Skeletal muscle satellite cell (primary cell): ENCODE results near the gene NUF2. TPM values are rescaled to one million over a fixed set of nuclear protein-coding genes. Genes with fewer than 3 reads are reported as not detected.
A peak's percentile ranks its signal among the peaks of the same experiment; 100 is the strongest.
"Not testable (repeated sequence)": the region's sequence is repeated elsewhere in the genome, so short reads cannot be mapped to it uniquely, and the experiment has no call there.

ENCODE experiments used
- H3K27me3 ChIP-seq: 2 replicates; pipeline ENCODE4 v1.7.0; 2013; ENCODE audit warnings: low read length; ENCODE audit not compliant: control insufficient read depth, insufficient read depth
- H3K36me3 ChIP-seq: 2 replicates; pipeline ENCODE4 v1.7.0; 2013; ENCODE audit warnings: mild to moderate bottlenecking, control low read depth, low read length; ENCODE audit not compliant: insufficient read depth
- H3K4me1 ChIP-seq: 2 replicates; pipeline ENCODE4 v1.7.0; 2013; ENCODE audit warnings: low read length; ENCODE audit not compliant: control insufficient read depth, insufficient read depth
- H3K4me2 ChIP-seq: 2 replicates; pipeline ENCODE4 v1.7.0; 2013; ENCODE audit warnings: mild to moderate bottlenecking, low read length
- H3K4me3 ChIP-seq: 2 replicates; pipeline ENCODE4 v1.7.0; 2013; ENCODE audit warnings: low read length
- H3K9ac ChIP-seq: 2 replicates; pipeline ENCODE4 v1.7.0; 2013; ENCODE audit warnings: mild to moderate bottlenecking, low read depth, low read length, moderate library complexity
- H3K9me3 ChIP-seq: replicated peaks from 2 replicates; pipeline ENCODE4 v1.7.0; 2013; ENCODE audit warnings: mild to moderate bottlenecking, control low read depth, low read length
- total RNA-seq: library from RNA; depleted of rRNA; stranded (reverse); fragments of >200 nt; gene quantifications from 2 replicates; pipeline ENCODE4 v1.2.3, GENCODE V29; 2012; rRNA removed

Gene NUF2
- 9.1 and 12.2 TPM in 2 replicates for total RNA-seq

DNA sequence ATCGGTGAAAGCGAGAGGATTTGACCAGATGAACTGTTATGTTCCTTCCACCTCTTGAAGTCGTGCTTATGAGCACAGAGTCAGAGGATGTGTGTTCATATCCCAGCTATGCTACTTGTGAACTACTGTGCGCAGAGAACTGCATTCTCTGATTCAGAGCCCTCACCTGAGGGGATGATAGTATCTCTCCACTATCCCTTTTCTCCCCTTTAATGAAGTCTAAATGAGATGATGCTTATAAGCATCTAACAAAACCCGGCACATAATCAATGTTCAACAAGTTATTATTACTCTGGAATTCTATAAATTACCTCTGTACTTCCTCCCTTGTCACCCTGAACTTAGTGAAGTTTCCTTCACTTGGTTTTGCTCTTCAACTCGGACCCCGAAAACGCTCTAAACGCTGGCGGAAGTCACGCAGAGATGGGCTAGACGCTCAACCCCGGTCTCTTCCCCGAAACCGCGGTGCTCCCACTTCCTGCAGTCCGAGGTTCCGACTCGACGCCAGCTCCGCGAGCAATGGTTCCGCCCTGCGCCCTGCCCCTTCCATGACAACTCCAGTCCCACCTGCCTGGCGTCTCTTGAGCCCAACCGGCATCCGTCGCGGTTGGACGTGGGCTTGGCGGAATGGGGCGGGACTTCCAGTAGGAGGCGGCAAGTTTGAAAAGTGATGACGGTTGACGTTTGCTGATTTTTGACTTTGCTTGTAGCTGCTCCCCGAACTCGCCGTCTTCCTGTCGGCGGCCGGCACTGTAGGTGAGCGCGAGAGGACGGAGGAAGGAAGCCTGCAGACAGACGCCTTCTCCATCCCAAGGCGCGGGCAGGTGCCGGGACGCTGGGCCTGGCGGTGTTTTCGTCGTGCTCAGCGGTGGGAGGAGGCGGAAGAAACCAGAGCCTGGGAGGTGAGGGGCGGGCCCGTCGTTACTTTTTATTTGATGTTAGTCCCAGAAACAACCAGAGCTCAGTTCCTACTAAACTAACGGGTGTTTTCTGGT, at the start of gene NUF2:
Gene NUF2 (plus strand): TSS at position 644 of the 995 bp plus-strand sequence. CDS start 4,098 bp downstream, outside the sequence.
- Histone ChIP-seq H3K9ac (peak within 1 kb of the TSS; percentile 94), H3K36me3 (peaks cover 18% of the 10 kb centered on the region)

DNA sequence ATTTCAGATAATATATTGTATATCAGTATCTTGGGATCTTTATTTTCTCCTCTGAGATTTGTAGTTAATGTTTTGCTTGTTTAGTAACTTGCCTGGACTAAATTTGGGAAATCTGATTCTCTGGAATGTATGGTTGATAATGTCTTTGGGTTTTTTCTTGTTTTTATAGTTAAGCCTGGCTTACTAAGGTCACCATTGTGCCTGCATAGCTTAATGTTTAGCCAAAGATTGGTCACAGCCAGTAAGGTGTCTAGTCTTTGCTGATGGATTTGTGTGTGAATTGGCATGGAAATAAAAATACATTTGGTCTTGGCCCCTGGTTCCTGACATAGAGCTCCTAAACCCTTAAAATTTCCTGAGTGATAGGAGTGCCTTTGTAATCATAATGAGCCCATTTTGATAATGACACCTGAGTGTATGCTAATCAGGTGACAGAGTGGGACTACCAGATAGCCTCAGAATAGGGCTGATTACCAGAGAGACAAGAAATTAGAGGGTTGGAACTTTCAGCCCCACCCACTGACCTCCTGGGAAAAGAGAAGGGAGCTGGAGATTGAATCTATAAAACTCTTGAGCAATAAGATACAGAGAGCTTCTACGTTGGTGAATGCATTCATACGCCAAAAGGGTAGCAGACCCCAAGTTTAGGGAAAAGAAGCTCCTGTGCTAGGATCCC, 47.9 kb upstream of the NUF2 start:
- no peaks in the 10 kb centered on the region for H3K36me3 ChIP-seq
- no peaks in the 10 kb centered on the region for H3K4me1 ChIP-seq
- H3K4me2 ChIP-seq, result no peak overlapping the region
- no peak overlapping the region for H3K9ac ChIP-seq
- H3K4me3 ChIP-seq, result no peak overlapping the region
- H3K27me3 ChIP-seq, result no peaks in the 10 kb centered on the region
- H3K9me3 ChIP-seq, result no peaks in the 10 kb centered on the region

More for the DNA sequence above, at the start of gene NUF2:
- Histone ChIP-seq H3K4me1 (peaks cover 12% of the 10 kb centered on the region), H3K4me2 (peak within 1 kb of the TSS; percentile 91), H3K4me3 (peak within 1 kb of the TSS; percentile 84), H3K27me3 (no peaks in the 10 kb centered on the region), H3K9me3 (no peaks in the 10 kb centered on the region)

DNA sequence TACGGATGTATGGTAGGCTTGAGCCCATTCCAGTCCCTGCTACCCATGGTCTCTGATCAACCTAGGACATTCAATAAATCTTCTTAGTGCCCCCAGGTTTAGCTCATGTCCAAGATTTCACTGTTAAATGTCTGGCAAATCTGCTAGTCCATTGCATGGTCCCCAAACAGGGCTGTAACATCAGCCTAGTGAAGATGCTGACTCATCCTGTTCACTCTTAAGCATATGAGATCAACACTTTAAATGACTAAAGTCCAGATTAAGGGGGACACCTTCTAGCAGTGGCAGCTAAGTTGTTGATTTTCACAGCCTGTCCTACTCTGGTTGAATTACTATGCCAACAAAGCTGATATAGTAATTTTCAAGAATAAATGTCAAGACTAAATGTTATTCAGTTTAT, 46.5 kb upstream of the NUF2 start:
- H3K9ac ChIP-seq, result no peak overlapping the region
- H3K27me3 ChIP-seq, result no peaks in the 10 kb centered on the region
- H3K4me1 ChIP-seq, result no peaks in the 10 kb centered on the region
- no peaks in the 10 kb centered on the region for H3K36me3 ChIP-seq
- H3K4me3 ChIP-seq, result no peak overlapping the region
- no peaks in the 10 kb centered on the region for H3K9me3 ChIP-seq
- H3K4me2 ChIP-seq, result no peak overlapping the region

DNA sequence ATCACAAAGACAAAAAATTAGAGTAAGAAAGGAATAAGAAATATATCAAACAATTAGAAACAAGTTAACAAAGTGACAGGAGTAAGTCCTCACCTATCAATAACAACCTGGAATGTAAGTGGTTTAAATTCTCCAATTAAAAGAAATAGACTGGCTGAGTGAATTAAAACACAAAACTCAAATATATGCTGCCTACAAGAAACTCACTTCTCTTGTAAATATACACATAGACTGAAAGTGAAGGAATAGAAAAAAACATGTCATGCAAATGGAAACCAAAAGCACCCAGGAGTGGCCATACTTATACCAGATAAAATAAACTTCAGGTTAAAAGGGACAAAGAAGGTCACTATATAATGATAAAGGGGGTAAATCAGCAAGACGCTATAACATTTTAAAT, 43.2 kb upstream of the NUF2 start:
- no peaks in the 10 kb centered on the region for H3K4me1 ChIP-seq
- H3K27me3 ChIP-seq, result no peaks in the 10 kb centered on the region
- H3K4me3 ChIP-seq, result no peak overlapping the region
- no peaks in the 10 kb centered on the region for H3K36me3 ChIP-seq
- H3K4me2 ChIP-seq, result no peak overlapping the region
- no peaks in the 10 kb centered on the region for H3K9me3 ChIP-seq
- no peak overlapping the region for H3K9ac ChIP-seq

DNA sequence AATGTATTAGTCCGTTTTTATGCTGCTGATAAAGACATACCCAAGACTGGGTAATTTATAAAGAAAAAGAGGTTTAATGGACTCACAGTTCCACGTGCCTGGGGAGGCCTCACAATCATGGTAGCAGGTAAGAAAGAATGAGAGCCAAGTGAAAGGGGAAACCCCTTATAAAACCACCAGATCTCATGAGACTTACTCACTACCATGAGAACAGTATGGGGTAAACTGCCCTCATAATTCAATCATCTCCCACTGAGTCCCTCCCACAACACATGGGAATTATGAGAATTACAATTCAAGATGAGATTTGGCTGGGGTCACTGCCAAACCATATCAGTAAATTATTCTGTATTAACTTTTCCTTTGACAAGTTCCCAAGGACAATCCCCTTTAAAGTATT, 36.9 kb upstream of the NUF2 start:
- H3K27me3 ChIP-seq, H3K9ac ChIP-seq, H3K4me2 ChIP-seq, H3K4me3 ChIP-seq, H3K9me3 ChIP-seq, H3K4me1 ChIP-seq, H3K36me3 ChIP-seq: not testable (repeated sequence)

DNA sequence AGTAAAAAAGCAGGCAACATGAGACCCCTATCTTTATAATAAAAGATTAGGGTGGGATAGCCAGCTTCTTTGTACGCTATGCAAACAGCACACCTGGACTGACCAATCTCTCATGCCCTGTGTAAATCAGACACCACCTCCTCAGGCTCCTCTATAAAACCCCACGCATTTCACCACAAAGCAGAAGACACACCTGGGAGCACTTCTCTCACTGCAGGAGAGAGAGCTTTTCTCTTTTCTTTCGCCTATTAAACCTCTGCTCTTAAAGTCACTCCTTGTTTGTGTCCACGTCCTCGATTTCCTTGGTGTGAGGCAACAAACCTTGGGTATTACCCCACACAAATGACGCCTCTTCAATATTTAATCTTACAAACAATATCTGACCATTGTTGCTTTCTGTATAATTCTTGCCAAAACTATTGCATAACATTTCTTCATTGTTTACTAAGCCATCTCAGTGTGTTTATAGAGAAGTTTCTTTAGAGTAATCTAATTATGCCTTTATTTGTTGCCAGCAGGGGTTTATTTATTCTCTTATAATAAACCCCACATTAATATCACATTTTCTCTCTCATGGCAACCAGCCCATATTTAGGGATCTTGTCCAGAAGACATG, 31.6 kb upstream of the NUF2 start:
- no peaks in the 10 kb centered on the region for H3K36me3 ChIP-seq
- no peaks in the 10 kb centered on the region for H3K27me3 ChIP-seq
- H3K9ac ChIP-seq, result no peak overlapping the region
- H3K4me3 ChIP-seq, result no peak overlapping the region
- no peaks in the 10 kb centered on the region for H3K4me1 ChIP-seq
- H3K4me2 ChIP-seq, result no peak overlapping the region
- H3K9me3 ChIP-seq, result no peaks in the 10 kb centered on the region

DNA sequence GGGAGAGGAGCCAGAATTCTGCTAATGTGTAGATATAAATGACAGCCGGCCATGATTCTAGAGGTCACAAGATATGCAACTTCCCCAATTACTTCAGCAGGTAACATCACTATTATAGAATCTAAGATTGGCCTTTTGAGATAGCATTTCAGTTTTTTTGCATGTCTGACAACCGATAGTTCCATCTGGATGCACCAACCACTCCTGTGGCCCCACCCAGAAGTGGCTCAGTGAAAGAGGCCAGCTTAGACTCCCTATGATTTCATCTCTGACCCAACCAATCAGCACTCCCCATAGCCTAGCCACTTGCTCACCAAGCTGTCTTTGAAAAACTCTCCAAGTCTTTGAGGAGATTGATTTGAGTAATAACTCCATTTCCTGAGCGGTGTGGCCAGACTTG, 30.3 kb upstream of the NUF2 start:
- no peak overlapping the region for H3K4me2 ChIP-seq
- no peaks in the 10 kb centered on the region for H3K27me3 ChIP-seq
- no peak overlapping the region for H3K4me3 ChIP-seq
- H3K36me3 ChIP-seq, result no peaks in the 10 kb centered on the region
- H3K4me1 ChIP-seq, result no peaks in the 10 kb centered on the region
- no peak overlapping the region for H3K9ac ChIP-seq
- H3K9me3 ChIP-seq, result no peaks in the 10 kb centered on the region

DNA sequence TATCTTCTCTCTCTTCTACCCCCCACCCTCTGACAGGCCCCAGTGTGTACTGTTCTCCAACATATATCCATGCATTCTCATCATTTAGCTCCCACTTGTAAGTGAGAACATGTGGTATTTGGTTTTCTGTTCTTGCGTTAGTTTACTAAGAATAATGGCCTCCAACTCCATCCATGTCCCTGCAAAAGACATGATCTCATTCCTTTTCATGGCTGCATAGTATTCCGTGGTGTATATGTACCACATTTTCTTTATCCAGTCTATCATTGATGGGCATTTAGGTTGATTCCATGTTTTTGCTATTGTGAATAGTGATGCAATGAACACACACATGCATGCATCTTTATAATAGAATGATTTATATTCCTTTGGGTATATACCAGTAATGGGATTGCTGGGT, 29.6 kb upstream of the NUF2 start:
- not testable (repeated sequence) for H3K9me3 ChIP-seq, H3K4me3 ChIP-seq, H3K4me2 ChIP-seq, H3K4me1 ChIP-seq, H3K9ac ChIP-seq, H3K36me3 ChIP-seq, H3K27me3 ChIP-seq

DNA sequence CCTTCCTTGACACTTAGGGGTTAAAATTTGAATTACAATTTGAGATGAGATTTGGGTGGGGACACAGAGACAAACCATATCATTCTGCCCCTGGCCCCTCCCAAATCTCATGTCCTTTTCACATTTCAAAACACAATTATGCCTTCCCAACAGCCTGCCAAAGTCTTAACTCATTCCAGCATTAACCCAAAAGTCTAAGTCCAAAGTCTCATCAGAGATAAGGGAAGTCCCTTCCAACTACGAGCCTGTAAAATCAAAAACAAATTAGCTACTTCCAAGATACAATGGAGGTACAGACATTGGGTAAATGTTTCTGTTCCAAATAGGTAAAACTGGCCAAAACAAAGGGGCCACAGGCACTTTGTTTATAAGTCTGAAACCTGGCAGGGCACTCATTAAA, 28.3 kb upstream of the NUF2 start:
- not testable (repeated sequence) for H3K9ac ChIP-seq, H3K9me3 ChIP-seq, H3K4me3 ChIP-seq, H3K27me3 ChIP-seq, H3K4me1 ChIP-seq, H3K4me2 ChIP-seq, H3K36me3 ChIP-seq

DNA sequence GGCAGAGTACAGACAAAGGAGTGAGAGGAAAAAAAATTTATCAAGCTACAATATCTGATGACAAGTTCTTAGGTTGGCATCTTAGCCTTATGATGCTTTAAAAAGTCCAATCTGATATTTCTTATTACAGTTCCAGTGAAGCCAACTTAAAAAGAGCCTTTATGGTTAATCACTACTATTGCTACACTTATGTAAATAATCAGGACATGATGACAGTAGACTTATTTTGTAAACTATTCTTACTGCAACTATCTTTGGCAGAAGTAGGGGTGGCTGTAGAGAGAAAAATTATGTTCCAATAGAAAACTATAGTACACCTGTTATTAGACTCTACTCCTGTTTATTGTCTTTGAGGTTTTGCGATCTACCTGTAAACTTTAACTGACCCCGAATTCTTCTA, 25.8 kb upstream of the NUF2 start:
- H3K4me3 ChIP-seq, result no peak overlapping the region
- no peak overlapping the region for H3K4me2 ChIP-seq
- H3K4me1 ChIP-seq, result no peaks in the 10 kb centered on the region
- H3K36me3 ChIP-seq, result peaks cover 2% of the 10 kb centered on the region
- no peak overlapping the region for H3K9ac ChIP-seq
- no peaks in the 10 kb centered on the region for H3K9me3 ChIP-seq
- no peaks in the 10 kb centered on the region for H3K27me3 ChIP-seq

DNA sequence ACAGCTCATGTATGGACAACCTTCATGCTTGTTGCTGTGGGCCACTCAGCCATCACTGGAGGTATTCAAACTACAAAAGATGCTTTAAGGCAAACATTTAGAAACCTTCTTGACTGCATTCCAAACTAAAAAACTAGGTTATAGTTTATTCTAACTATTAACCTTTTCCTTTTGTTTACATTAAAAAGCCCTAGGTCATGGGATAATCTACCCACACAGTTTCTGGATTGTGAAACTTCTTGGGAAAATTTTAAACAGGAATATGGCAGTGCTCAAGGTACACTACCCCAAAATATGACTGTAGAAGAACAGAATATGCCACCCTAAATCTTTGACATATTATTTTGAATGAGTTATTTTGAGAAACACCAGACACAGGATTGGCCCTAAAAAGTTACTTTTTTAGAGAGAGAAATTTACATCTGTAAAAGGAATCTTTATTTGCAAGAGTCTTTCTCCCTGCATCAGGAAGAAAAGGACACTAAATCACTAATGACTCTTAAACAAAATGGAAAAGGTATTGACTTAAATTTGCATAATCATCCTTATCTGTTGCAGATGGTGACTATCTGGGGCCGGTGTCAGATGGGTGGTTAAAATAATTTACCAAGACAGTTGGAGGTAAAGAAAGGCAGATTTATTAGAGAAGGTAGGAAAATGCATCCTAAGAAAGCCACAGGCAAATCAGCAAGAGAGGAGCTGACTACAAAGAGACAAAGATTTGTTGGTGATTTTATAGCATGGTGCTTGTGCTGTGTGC, 25.1 kb upstream of the NUF2 start:
- no peaks in the 10 kb centered on the region for H3K4me1 ChIP-seq
- H3K4me2 ChIP-seq, result no peak overlapping the region
- H3K27me3 ChIP-seq, result no peaks in the 10 kb centered on the region
- peaks cover 2% of the 10 kb centered on the region for H3K36me3 ChIP-seq
- H3K9me3 ChIP-seq, result no peaks in the 10 kb centered on the region
- H3K4me3 ChIP-seq, result no peak overlapping the region
- no peak overlapping the region for H3K9ac ChIP-seq
